GM12878 (cell line): Measurements from ENCODE around the gene CHAC1. TPM values are rescaled to one million over a fixed set of nuclear protein-coding genes. Genes with fewer than 3 reads are reported as not detected.

Experiments
- ATAC-seq: fragments of 200-7000 bp; cut with Tn5 transposase; 3 replicates; pipeline ENCODE4 v1.9.1; 2020; ENCODE audit warnings: mild to moderate bottlenecking, moderate library complexity
- BruUV-seq: library from RNA; stranded (reverse); fragments of 400-500 nt; replicated peaks from 2 replicates; lab custom pipeline; 2021; lab: Mats Ljungman, UMichigan
- CTCF ChIA-PET: fragments of 300-600 bp; sonication (Branson Sonifier 250); formaldehyde crosslinking; extraction: SDS; loops from one replicate; lab custom pipeline; 2021; ENCODE audit warnings: inconsistent platforms; lab: Yijun Ruan, JAX
- POLR2A ChIA-PET: fragments of 350-600 bp; formaldehyde crosslinking; extraction: SDS; loops from one replicate; lab custom pipeline; 2021; ENCODE audit warnings: inconsistent platforms; lab: Charles Lee
- RAD21 ChIA-PET: fragments of 300-600 bp; sonication (Branson Sonifier 250); formaldehyde crosslinking; loops from one replicate; lab custom pipeline; 2023; ENCODE audit warnings: antibody characterized with exemption; ENCODE audit not compliant: unreplicated experiment; lab: Charles Lee
- SMC1A ChIA-PET: fragments of 300-600 bp; sonication (Branson Sonifier 250); formaldehyde crosslinking; loops from one replicate; lab custom pipeline; 2023; ENCODE audit not compliant: unreplicated experiment, uncharacterized antibody; lab: Charles Lee
- DNase-seq: peaks from one replicate; pipeline ENCODE4 v3.0.0-alpha.2; 2011; ENCODE audit warnings: low read depth, low spot score
- FAIRE-seq: peaks from 3 replicates; lab custom pipeline; 2011; peaks lifted over from hg19 to GRCh38; lab: Jason Lieb, UNC
- H2AFZ ChIP-seq: 2 replicates; pipeline ENCODE4 v1.6.0; 2011; ENCODE audit warnings: low read depth, low read length, control low read depth; ENCODE audit not compliant: control insufficient read depth
- H3K27ac ChIP-seq: 2 replicates; pipeline ENCODE4 v1.5.1; 2011; ENCODE audit warnings: control low read depth; ENCODE audit not compliant: control insufficient read depth, insufficient read depth
- H3K27me3 ChIP-seq, 2 experiments: replicated peaks in 1 of 2; 2 replicates each; pipeline versions ENCODE4 v1.6.0 to v1.6.1; 2011; ENCODE audit warnings: low read length in 1 of 2; ENCODE audit not compliant: control insufficient read depth in 2 of 2, insufficient read depth in 2 of 2
- H3K36me3 ChIP-seq, 2 experiments: 2 replicates each; pipeline ENCODE4 v1.5.1; 2011; ENCODE audit warnings: low read length in 1 of 2; ENCODE audit not compliant: control insufficient read depth in 2 of 2, insufficient read depth in 2 of 2
- H3K4me1 ChIP-seq: 2 replicates; pipeline ENCODE4 v1.6.1; 2011; ENCODE audit warnings: mild to moderate bottlenecking, low read length, moderate library complexity, mixed read lengths; ENCODE audit not compliant: control insufficient read depth, insufficient read depth
- H3K4me2 ChIP-seq: 2 replicates; pipeline ENCODE4 v1.6.0; 2011; ENCODE audit warnings: control low read depth; ENCODE audit not compliant: control insufficient read depth, insufficient read depth
- H3K4me3 ChIP-seq: fragments of 200-600 bp; sonication (generic); 2 replicates; pipeline ENCODE4 v1.5.1; 2016
- H3K79me2 ChIP-seq: 2 replicates; pipeline ENCODE4 v1.6.0; 2011; ENCODE audit warnings: low read length; ENCODE audit not compliant: control insufficient read depth, insufficient read depth
- H3K9ac ChIP-seq: 2 replicates; pipeline ENCODE4 v1.8.0; 2011; ENCODE audit warnings: low read length, control low read depth, mixed read lengths; ENCODE audit not compliant: control insufficient read depth, insufficient read depth
- H3K9me3 ChIP-seq: replicated peaks from 3 replicates; pipeline ENCODE4 v1.5.1; 2011; ENCODE audit warnings: mild to moderate bottlenecking, low read length; ENCODE audit not compliant: control insufficient read depth, insufficient read depth
- H4K20me1 ChIP-seq: 2 replicates; pipeline ENCODE4 v1.6.0; 2011; ENCODE audit not compliant: control insufficient read depth, insufficient read depth
- ATF3 ChIP-seq: IDR thresholded peaks from 2 replicates; pipeline ENCODE4 v1.6.1; 2011; ENCODE audit warnings: low read depth, mild to moderate bottlenecking, low read length, moderate library complexity, borderline replicate concordance; ENCODE audit errors: extremely low read depth
- CHD1 ChIP-seq: IDR thresholded peaks from 2 replicates; pipeline ENCODE4 v1.6.1; 2012; ENCODE audit warnings: low read depth, low read length, improper control_type of control experiment
- GATAD2B ChIP-seq: fragments of 450-650 bp; conservative IDR thresholded peaks from 2 replicates; pipeline ENCODE4 v1.6.1; 2017; ENCODE audit warnings: low read depth, mild to moderate bottlenecking, moderate library complexity
- POLR2AphosphoS2 ChIP-seq: IDR thresholded peaks from 2 replicates; pipeline ENCODE4 v1.6.1; 2011; ENCODE audit warnings: low read depth, mild to moderate bottlenecking, low read length, improper control_type of control experiment, moderate library complexity
- RCOR1 ChIP-seq: conservative IDR thresholded peaks from 2 replicates; pipeline ENCODE4 v1.6.1; 2012; ENCODE audit warnings: low read depth, low read length, improper control_type of control experiment
- SMAD1 ChIP-seq: fragments of 450-650 bp; IDR thresholded peaks from 2 replicates; pipeline ENCODE4 v1.6.1; 2018; ENCODE audit warnings: mild to moderate bottlenecking, low read depth; ENCODE audit not compliant: partially characterized antibody
- TAF1 ChIP-seq: IDR thresholded peaks from 2 replicates; pipeline ENCODE4 v1.6.1; 2011; ENCODE audit warnings: mild to moderate bottlenecking, low read depth, low read length, borderline replicate concordance
- ZNF622 ChIP-seq: fragments of 450-650 bp; IDR thresholded peaks from 2 replicates; pipeline ENCODE4 v1.6.1; 2017; ENCODE audit warnings: mild to moderate bottlenecking, inconsistent platforms
- WGBS: methylation state at CpG from one replicate; pipeline ENCODE4 v1.1.6; 2016; ENCODE audit warnings: low lambda C conversion rate; ENCODE audit not compliant: insufficient replicate concordance, insufficient coverage; ENCODE audit errors: missing lambda C conversion rate; 5-methylcytosine and 5-hydroxymethylcytosine counted together
- in situ Hi-C: fragments of 300-500 bp; cut with MboI; formaldehyde crosslinking; loops from 9 replicates; pipeline ENCODE4 v1.14.3; 2018; ENCODE audit warnings: mixed read lengths
- intact Hi-C: fragments of 100-400 bp; cut with micrococcal nuclease; formaldehyde crosslinking; loops from one replicate; pipeline ENCODE4 v1.14.2; 2022; ENCODE audit not compliant: unreplicated experiment
- polyA plus RNA-seq, 11 experiments: library from polyadenylated mRNA; depleted of rRNA in 4 of 11; unstranded in 6 of 11; stranded (reverse) in 5 of 11; fragments of >200 nt; fragmentation: Nextera tagmentation in 4 of 11; fragmentation: Illumina TruSeq in 1 of 11; extraction: Ambion mirVana in 4 of 11; extraction: Trizol in 1 of 11; gene quantifications; 1 replicate in 1 of 11; 2 replicates in 10 of 11; pipeline versions ENCODE4 v1.2.1 to v1.2.3, GENCODE V29; 2011 to 2016; ENCODE audit warnings: inconsistent platforms in 2 of 11, missing spikeins in 2 of 11, low read depth in 1 of 11
- total RNA-seq, 4 experiments: library from RNA; depleted of rRNA in 3 of 4; stranded (reverse); fragments of >200 nt in 3 of 4; fragmentation: Illumina TruSeq in 1 of 4; extraction: Trizol in 1 of 4; gene quantifications; 2 replicates each; pipeline versions ENCODE4 v1.2.1 to v1.2.3, GENCODE V29; 2013 to 2021

CHAC1 gene
- total and polyA plus RNA-seq, 10 of the 15 experiments (the other 5 are each of a cell fraction or from before 2014, with no cell fraction given), result 0.37 to 5.9 (median 3.3) TPM

- TSS peak; percentile 88 for BruUV-seq
- RAD21 ChIA-PET, result interaction anchor here (1.4 to 1.5 kb wide), 2 partner anchors 12 to 22 kb away, joined by 3 to 5 read pairs; no protein-coding TSS in a partner anchor
- Histone ChIP-seq H3K9me3 (no peaks in the 10 kb centered on the region), H4K20me1 (no peaks in the 10 kb centered on the region), H3K36me3 (no peaks in the 10 kb centered on the region), H3K4me1 (peaks cover 7% of the 10 kb centered on the region), H3K4me3 (peak overlapping the region; percentile 73), H3K9ac (peak overlapping the region; percentile 72), H3K79me2 (no peaks in the 10 kb centered on the region), H2AFZ (peak overlapping the region; percentile 85), H3K27me3 (no peaks in the 10 kb centered on the region), H3K27ac (peak overlapping the region; percentile 66), H3K4me2 (peak overlapping the region; percentile 98)
- CTCF ChIA-PET, result interaction anchor here (0.8 to 4.3 kb wide), 5 partner anchors 11 to 232 kb away, joined by 3 to 37 read pairs (median 5); no protein-coding TSS in a partner anchor
- TF ChIP-seq SMAD1 (no peak), POLR2AphosphoS2 (no peak), CHD1 (no peak), GATAD2B (no peak), TAF1 (no peak), ATF3 (no peak), RCOR1 (no peak), ZNF622 (no peak)
- intact Hi-C loops (no loop called here), in situ Hi-C loops (no loop called here)
- ATAC-seq, result no peak
- SMC1A ChIA-PET, result interaction anchor here (1.2 kb wide), 1 partner anchor 10 kb away, joined by 5 read pairs; no protein-coding TSS in a partner anchor
- 51% methylated on average over 23 of the region's 23 CpGs for WGBS
- FAIRE-seq, result no peak
- POLR2A ChIA-PET, result interaction anchor here (0.5 to 3.0 kb wide), 2 partner anchors 11 to 211 kb away, joined by 7 to 20 read pairs; no protein-coding TSS in a partner anchor
- no peak for DNase-seq
These were observed 870 bp upstream of the CHAC1 start for GRCh38 chr15:40952301-40952900.
